ENCODE data around the gene NSMCE1. TPM values are rescaled to one million over a fixed set of nuclear protein-coding genes. Genes with fewer than 3 reads are reported as not detected.

Gene NSMCE1
- total and polyA plus RNA-seq, 2 of the 8 experiments (the other 6 are each of a cell fraction or from before 2014, with no cell fraction given): 8.1 to 16.6 TPM

DNA sequence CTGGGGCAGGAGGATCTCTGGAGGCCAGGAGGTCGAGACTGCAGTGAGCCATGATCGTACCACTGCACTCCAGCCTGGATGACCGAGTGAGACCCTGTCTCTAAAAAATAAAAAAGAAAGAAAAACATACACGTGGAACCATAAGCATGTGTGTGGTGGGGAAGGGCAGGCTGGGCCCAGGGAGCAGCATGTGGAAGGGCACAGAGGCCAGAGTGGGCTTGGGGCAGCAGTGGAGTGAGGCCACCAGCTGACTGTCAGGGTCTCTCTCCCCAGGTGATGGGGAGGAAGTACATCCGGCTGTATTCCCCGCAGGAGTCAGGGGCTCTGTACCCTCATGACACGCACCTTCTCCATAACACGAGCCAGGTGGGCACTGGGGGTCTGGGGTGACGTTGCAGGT, 48.5 kb downstream of the NSMCE1 start:
- no peak overlapping the region for H3K4ac ChIP-seq (replicated peaks; ENCODE audit: insufficient read length, low read depth, low read length)
- no peaks in the 10 kb centered on the region for H3K4me1 ChIP-seq (replicated peaks in 1 of 4; ENCODE audit: control insufficient read depth in 3 of 4, insufficient read depth in 4 of 4, low read length in 3 of 4)
- ChIA-PET POLR2A (ENCODE audit: partially characterized antibody) (interaction anchor here (2.2 kb wide), 1 partner anchor 16 kb away, joined by 6 read pairs; no protein-coding TSS in a partner anchor), CTCF (ENCODE audit: partially characterized antibody) (interaction anchor here (1.0 to 3.2 kb wide), 4 partner anchors 10 to 148 kb away, joined by 3 to 17 read pairs (median 3); no protein-coding TSS in a partner anchor)
- H4K8ac ChIP-seq (ENCODE audit: extremely low read depth, insufficient read depth, low read length): no peak overlapping the region
- H3K23me2 ChIP-seq (ENCODE audit: low read depth, low read length): no peaks in the 10 kb centered on the region
- FAIRE-seq (no peak), DNase-seq (ENCODE audit: low read depth in 1 of 2, low spot score in 2 of 2) (no peak)
- H2BK5ac ChIP-seq (ENCODE audit: low read depth, low read length): no peak overlapping the region
- H2AK5ac ChIP-seq (ENCODE audit: low read depth, low read length): no peak overlapping the region
- no peak overlapping the region for H3K4me2 ChIP-seq (ENCODE audit: insufficient read depth in 1 of 2, low read depth in 2 of 2, low read length in 2 of 2)
- H3K79me2 ChIP-seq (ENCODE audit: control insufficient read depth in 1 of 2, insufficient read depth in 2 of 2, low read length in 2 of 2): no peaks in the 10 kb centered on the region
- H2BK12ac ChIP-seq (ENCODE audit: low read depth, low read length): no peak overlapping the region
- H2BK20ac ChIP-seq (ENCODE audit: low read length): no peak overlapping the region
- 96% methylated on average over 7 of the region's 9 CpGs; no CpG with 5 or more reads in 1 of the 2 experiments for WGBS, 2 experiments (ENCODE audit: extremely low coverage in 1 of 2, insufficient coverage in 1 of 2, insufficient read length in 1 of 2, insufficient replicate concordance in 2 of 2, low coverage in 1 of 2, low lambda C conversion rate in 2 of 2, missing lambda C conversion rate in 1 of 2)
- no peak overlapping the region for H3K23ac ChIP-seq (ENCODE audit: insufficient read length)
- no peaks in the 10 kb centered on the region for H3K27me3 ChIP-seq (replicated peaks in 1 of 4; ENCODE audit: control insufficient read depth in 3 of 4, extremely low read depth in 1 of 4, insufficient read depth in 3 of 4, low read length in 3 of 4)
- H2AFZ ChIP-seq (ENCODE audit: low read length): no peak overlapping the region
- H3K18ac ChIP-seq (ENCODE audit: extremely low read depth, low read length): no peak overlapping the region
- H3K56ac ChIP-seq (replicated peaks; ENCODE audit: insufficient read length, low read depth, low read length): no peak overlapping the region
- no peaks in the 10 kb centered on the region for H3K9me3 ChIP-seq (ENCODE audit: insufficient read depth in 2 of 2, low read depth in 1 of 2, low read length in 1 of 2)
- H3K36me3 ChIP-seq (ENCODE audit: control insufficient read depth in 2 of 4, insufficient read depth in 4 of 4, low read length in 3 of 4): no peaks in the 10 kb centered on the region
- H2BK15ac ChIP-seq (ENCODE audit: low read length): no peak overlapping the region
- no peak overlapping the region for H2BK120ac ChIP-seq (replicated peaks; ENCODE audit: low read depth, low read length)
- no peak overlapping the region for H4K5ac ChIP-seq (ENCODE audit: insufficient read length, low read depth, low read length)
- H3K79me1 ChIP-seq (ENCODE audit: low read depth, low read length): 0 out of 2 replicates have a peak, but pooled peaks cover 3% of the 10 kb centered on the region
- H3K4me3 ChIP-seq (ENCODE audit: extremely low read depth in 1 of 4, insufficient read depth in 2 of 4, low read depth in 3 of 4, low read length in 4 of 4): no peak overlapping the region
- no peak overlapping the region for H3K27ac ChIP-seq (ENCODE audit: low read depth, low read length)
- H4K20me1 ChIP-seq (replicated peaks in 1 of 2; ENCODE audit: control insufficient read depth in 1 of 2, insufficient read depth in 2 of 2, low read length in 2 of 2): no peaks in the 10 kb centered on the region
- no peak overlapping the region for H3K9ac ChIP-seq (replicated peaks in 1 of 4; ENCODE audit: extremely low read depth in 1 of 4, low read depth in 3 of 4, low read length in 3 of 4)
- H3K14ac ChIP-seq (ENCODE audit: insufficient read length): no peak overlapping the region
- H4K91ac ChIP-seq (replicated peaks; ENCODE audit: insufficient read length, low read length): no peak overlapping the region
- TF ChIP-seq GTF2F1 (IDR thresholded peaks at IDR 0.05; ENCODE audit: borderline replicate concordance, low read depth, low read length) (no peak), POLR2AphosphoS5 (IDR thresholded peaks at IDR 0.05; ENCODE audit: low read depth, low read length) (no peak), YY1 (IDR thresholded peaks at IDR 0.05; ENCODE audit: low read depth, low read length) (no peak), SP4 (IDR thresholded peaks at IDR 0.05; ENCODE audit: low read length) (no peak), TAF7 (optimal IDR thresholded peaks at IDR 0.05; ENCODE audit: borderline replicate concordance, low read depth, low read length) (no peak), RXRA (IDR thresholded peaks at IDR 0.05; ENCODE audit: insufficient read depth, low read depth, low read length) (no peak), ZNF274 (IDR thresholded peaks at IDR 0.05; ENCODE audit: borderline replicate concordance, extremely low read depth, low read length) (no peak), RAD21 (IDR thresholded peaks at IDR 0.05 in 1 of 2, conservative IDR thresholded peaks at IDR 0.05 in 1 of 2; ENCODE audit: low read depth in 2 of 2, low read length in 2 of 2) (no peak), HDAC2 (IDR thresholded peaks at IDR 0.05; ENCODE audit: borderline replicate concordance in 1 of 2, low read depth in 2 of 2, low read length in 2 of 2) (no peak), SIN3A (conservative IDR thresholded peaks at IDR 0.05 in 1 of 2, IDR thresholded peaks at IDR 0.05 in 1 of 2; ENCODE audit: low read depth in 1 of 2, low read length in 2 of 2) (no peak), POLR2A (IDR thresholded peaks at IDR 0.05; ENCODE audit: control extremely low read depth in 1 of 2, low read depth in 2 of 2, low read length in 2 of 2) (no peak), SP2 (IDR thresholded peaks at IDR 0.05; ENCODE audit: low read length) (no peak), CTBP2 (IDR thresholded peaks at IDR 0.05; ENCODE audit: borderline replicate concordance, insufficient read depth, insufficient read length, low read length) (no peak), GABPA (IDR thresholded peaks at IDR 0.05; ENCODE audit: borderline replicate concordance, insufficient read depth, low read length) (no peak)

Data from H1 (cell line).